B cell (primary cell): ENCODE data around the gene PLCD4. TPM values are rescaled to one million over a fixed set of nuclear protein-coding genes. Genes with fewer than 3 reads are reported as not detected.

Experiments used
- ATAC-seq: fragments of 200-7000 bp; cut with Tn5 transposase; one replicate; pipeline ENCODE4 v1.10.0; 2021; ENCODE audit warnings: low read depth, mild to moderate bottlenecking, moderate number of reproducible peaks, moderate library complexity
- CTCF ChIA-PET: fragments of 350-600 bp; sonication (Branson Sonifier 250); formaldehyde crosslinking; loops from one replicate; lab custom pipeline; 2021; ENCODE audit warnings: antibody characterized with exemption, inconsistent platforms; lab: Charles Lee
- POLR2A ChIA-PET: fragments of 350-600 bp; sonication (Branson Sonifier 250); formaldehyde crosslinking; loops from one replicate; lab custom pipeline; 2021; ENCODE audit warnings: antibody characterized with exemption; lab: Charles Lee
- DNase-seq: peaks from one replicate; pipeline ENCODE4 v3.0.0; 2013
- H2AFZ ChIP-seq: 2 replicates; pipeline ENCODE4 v1.6.1; 2012; ENCODE audit warnings: mild to moderate bottlenecking, low read depth, low read length; ENCODE audit not compliant: insufficient read depth, poor library complexity, severe bottlenecking
- H3K27ac ChIP-seq, 2 donors: 1 replicate in 1 of 2; 2 replicates in 1 of 2; pipeline ENCODE4 v1.5.1; 2012 to 2013; ENCODE audit warnings: low read length in 2 of 2, mild to moderate bottlenecking in 2 of 2, moderate library complexity in 1 of 2
- H3K27me3 ChIP-seq, 4 experiments: fragments of 200-600 bp in 1 of 4; sonication (generic) in 1 of 4; replicated peaks in 1 of 4; 1 replicate in 2 of 4; 2 replicates in 2 of 4; pipeline versions ENCODE4 v1.6.1 to v1.7.0; 2013 to 2016; ENCODE audit warnings: low read length in 3 of 4, mild to moderate bottlenecking in 2 of 4, mixed read lengths in 1 of 4, moderate library complexity in 1 of 4; ENCODE audit not compliant: insufficient read depth in 4 of 4, control insufficient read depth in 3 of 4; ENCODE audit errors: control extremely low read depth in 1 of 4
- H3K36me3 ChIP-seq, 2 experiments: replicated peaks in 1 of 2; 1 replicate in 1 of 2; 2 replicates in 1 of 2; pipeline versions ENCODE4 v1.6.1 to v1.7.1; 2013; ENCODE audit warnings: low read length in 1 of 2; ENCODE audit not compliant: insufficient read depth in 2 of 2, control insufficient read depth in 1 of 2; ENCODE audit errors: control extremely low read depth in 1 of 2, extremely low read depth in 1 of 2
- H3K4me1 ChIP-seq, 2 donors: fragments of 200-600 bp in 1 of 2; sonication (generic) in 1 of 2; 1 replicate in 1 of 2; 2 replicates in 1 of 2; pipeline versions ENCODE4 v1.5.1 to v1.6.1; 2013 to 2017; ENCODE audit warnings: low read length in 2 of 2; ENCODE audit not compliant: control insufficient read depth in 2 of 2, insufficient read depth in 2 of 2
- H3K4me2 ChIP-seq: replicated peaks from 2 replicates; pipeline ENCODE3; 2012; ENCODE audit warnings: mild to moderate bottlenecking, low read depth, low read length; ENCODE audit not compliant: poor library complexity, severe bottlenecking
- H3K4me3 ChIP-seq, 5 experiments: fragments of 200-600 bp in 1 of 5; sonication (generic) in 1 of 5; 1 replicate in 3 of 5; 2 replicates in 2 of 5; pipeline versions ENCODE4 v1.5.1 to v1.7.0; 2011 to 2016; ENCODE audit warnings: low read length in 4 of 5, mild to moderate bottlenecking in 4 of 5, low read depth in 2 of 5, control low read depth in 1 of 5, moderate library complexity in 1 of 5; ENCODE audit not compliant: insufficient read depth in 1 of 5; ENCODE audit errors: control extremely low read depth in 1 of 5, extremely low read depth in 1 of 5
- H3K79me2 ChIP-seq: fragments of 200-600 bp; sonication (generic); one replicate; pipeline ENCODE4 v1.6.0; 2016; ENCODE audit warnings: low read length; ENCODE audit not compliant: control insufficient read depth, insufficient read depth
- H3K9ac ChIP-seq: fragments of 200-600 bp; sonication (generic); 2 replicates; pipeline ENCODE4 v1.6.1; 2017; ENCODE audit warnings: mild to moderate bottlenecking, low read length, moderate library complexity
- H3K9me3 ChIP-seq, 3 donors: one replicate each; pipeline versions ENCODE4 v1.6.1 to v1.7.1; 2013; ENCODE audit warnings: low read length in 2 of 3; ENCODE audit not compliant: control insufficient read depth in 2 of 3, insufficient read depth in 1 of 3; ENCODE audit errors: control extremely low read depth in 1 of 3
- H4K20me1 ChIP-seq: 2 replicates; pipeline ENCODE4 v1.6.0; 2012; ENCODE audit warnings: mild to moderate bottlenecking, low read length; ENCODE audit not compliant: insufficient read depth, control insufficient read depth, poor library complexity, severe bottlenecking
- H3K27ac Mint-ChIP-seq: one replicate; pipeline ENCODE4 v1.8.0; 2021; ENCODE audit warnings: mixed read lengths
- H3K27me3 Mint-ChIP-seq: one replicate; pipeline ENCODE4 v1.8.0; 2021; ENCODE audit warnings: mixed read lengths
- H3K4me1 Mint-ChIP-seq: one replicate; pipeline ENCODE4 v1.8.0; 2021; ENCODE audit warnings: mixed read lengths
- H3K4me3 Mint-ChIP-seq: one replicate; pipeline ENCODE4 v1.8.0; 2021; ENCODE audit warnings: mixed read lengths
- H3K9me3 Mint-ChIP-seq: one replicate; pipeline ENCODE4 v1.8.0; 2022; ENCODE audit warnings: mixed read lengths; ENCODE audit not compliant: insufficient read depth
- EZH2 ChIP-seq: IDR thresholded peaks from 2 replicates; pipeline ENCODE4 v1.6.1; 2012; ENCODE audit warnings: borderline replicate concordance, low read depth, mild to moderate bottlenecking, moderate library complexity, low read length; ENCODE audit not compliant: insufficient read depth, poor library complexity, severe bottlenecking
- WGBS: methylation state at CpG from one replicate; pipeline ENCODE4 v1.1.5; 2013; ENCODE audit warnings: missing lambda C conversion rate; ENCODE audit not compliant: insufficient coverage; 5-methylcytosine and 5-hydroxymethylcytosine counted together
- intact Hi-C: fragments of 100-400 bp; cut with micrococcal nuclease; formaldehyde crosslinking; loops from one replicate; pipeline ENCODE4 v1.10.0; 2022
- polyA plus RNA-seq: library from polyadenylated mRNA; depleted of rRNA; stranded (reverse); fragments of >200 nt; gene quantifications from 2 replicates; pipeline ENCODE4 v1.2.3, GENCODE V29; 2012
- total RNA-seq, 2 donors: library from RNA; stranded (reverse); fragments of 120-200 nt in 1 of 2; gene quantifications; 1 replicate in 1 of 2; 2 replicates in 1 of 2; pipeline versions ENCODE4 v1.2.3 to v1.2.4, GENCODE V29; 2013 to 2022
- TF ChIP-seq, protein P1 (sequence below): fragments of 200-600 bp; IDR thresholded peaks from one replicate; pipeline ENCODE4 v1.8.0; 2022; ENCODE audit warnings: antibody characterized with exemption, mild to moderate bottlenecking

The PLCD4 gene
- total and polyA plus RNA-seq, 2 donors (not counting 1 experiment from before 2014, with no cell fraction given), result 0.25 to 0.62 TPM

DNA sequence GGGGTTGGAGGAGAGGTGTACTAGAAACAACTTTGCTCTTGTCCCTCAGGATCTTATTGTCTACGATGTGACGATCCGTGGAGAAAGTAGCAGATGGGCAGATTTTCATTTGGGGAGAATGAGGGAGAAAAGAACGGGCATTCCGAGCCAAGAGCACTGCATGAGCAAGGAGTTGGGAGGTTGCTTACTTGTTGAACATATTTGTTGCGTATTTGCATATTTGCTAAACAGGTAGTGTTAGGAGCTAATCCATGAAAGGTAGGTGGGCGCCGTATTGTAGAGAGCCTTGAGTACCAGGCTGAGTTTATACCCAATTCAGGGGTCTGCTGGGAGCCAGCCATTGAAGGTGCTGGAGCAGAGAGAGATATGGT lies 52.3 kb downstream of the PLCD4 start:
- Histone ChIP-seq H4K20me1 (peaks cover 7% of the 10 kb centered on the region), H3K9ac (peak overlapping the region; percentile 90), H3K27me3 (no peaks in the 10 kb centered on the region), H3K27ac (peak overlapping the region; percentile 42 to 77), H3K4me1 (peaks cover 12 to 16% of the 10 kb centered on the region in 2 donors), H3K4me2 (peak overlapping the region; percentile 84), H3K4me3 (peak overlapping the region; percentile 65 to 93 (median 81)), H3K36me3 (peaks cover 0 to 58% of the 10 kb centered on the region in 2 experiments), H3K79me2 (peaks cover 48% of the 10 kb centered on the region), H3K9me3 (no peaks in the 10 kb centered on the region), H2AFZ (peak overlapping the region; percentile 98)
- H3K27me3 Mint-ChIP-seq, result no peaks in the 10 kb centered on the region
- ChIA-PET POLR2A (interaction anchor here (0.7 to 2.7 kb wide), 6 partner anchors 12 to 263 kb away, joined by 3 to 19 read pairs (median 4); partner anchors contain the start of genes RNF25, STK36 and TTLL4), CTCF (interaction anchor here (0.5 to 6.3 kb wide), 12 partner anchors 11 to 729 kb away, joined by 3 to 39 read pairs (median 4); partner anchors contain the start of genes RNF25, STK36 and TTLL4)
- DNase-seq (no peak), ATAC-seq (no peak)
- WGBS, result 17% methylated on average over 8 of the region's 8 CpGs
- H3K9me3 Mint-ChIP-seq, result no peaks in the 10 kb centered on the region
- peak overlapping the region; percentile 99 for H3K4me3 Mint-ChIP-seq
- TF ChIP-seq, protein P1, sequence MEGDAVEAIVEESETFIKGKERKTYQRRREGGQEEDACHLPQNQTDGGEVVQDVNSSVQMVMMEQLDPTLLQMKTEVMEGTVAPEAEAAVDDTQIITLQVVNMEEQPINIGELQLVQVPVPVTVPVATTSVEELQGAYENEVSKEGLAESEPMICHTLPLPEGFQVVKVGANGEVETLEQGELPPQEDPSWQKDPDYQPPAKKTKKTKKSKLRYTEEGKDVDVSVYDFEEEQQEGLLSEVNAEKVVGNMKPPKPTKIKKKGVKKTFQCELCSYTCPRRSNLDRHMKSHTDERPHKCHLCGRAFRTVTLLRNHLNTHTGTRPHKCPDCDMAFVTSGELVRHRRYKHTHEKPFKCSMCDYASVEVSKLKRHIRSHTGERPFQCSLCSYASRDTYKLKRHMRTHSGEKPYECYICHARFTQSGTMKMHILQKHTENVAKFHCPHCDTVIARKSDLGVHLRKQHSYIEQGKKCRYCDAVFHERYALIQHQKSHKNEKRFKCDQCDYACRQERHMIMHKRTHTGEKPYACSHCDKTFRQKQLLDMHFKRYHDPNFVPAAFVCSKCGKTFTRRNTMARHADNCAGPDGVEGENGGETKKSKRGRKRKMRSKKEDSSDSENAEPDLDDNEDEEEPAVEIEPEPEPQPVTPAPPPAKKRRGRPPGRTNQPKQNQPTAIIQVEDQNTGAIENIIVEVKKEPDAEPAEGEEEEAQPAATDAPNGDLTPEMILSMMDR, result no peak
- no peak for TF ChIP-seq EZH2
- peak overlapping the region; percentile 95 for H3K27ac Mint-ChIP-seq
- intact Hi-C loops, result loop anchor here (1.0 to 5.0 kb wide), 6 partner anchors 12 to 728 kb away; partner anchors contain the start of genes AAMP, CNOT9, PNKD and RNF25
- H3K4me1 Mint-ChIP-seq, result peaks cover 28% of the 10 kb centered on the region

DNA sequence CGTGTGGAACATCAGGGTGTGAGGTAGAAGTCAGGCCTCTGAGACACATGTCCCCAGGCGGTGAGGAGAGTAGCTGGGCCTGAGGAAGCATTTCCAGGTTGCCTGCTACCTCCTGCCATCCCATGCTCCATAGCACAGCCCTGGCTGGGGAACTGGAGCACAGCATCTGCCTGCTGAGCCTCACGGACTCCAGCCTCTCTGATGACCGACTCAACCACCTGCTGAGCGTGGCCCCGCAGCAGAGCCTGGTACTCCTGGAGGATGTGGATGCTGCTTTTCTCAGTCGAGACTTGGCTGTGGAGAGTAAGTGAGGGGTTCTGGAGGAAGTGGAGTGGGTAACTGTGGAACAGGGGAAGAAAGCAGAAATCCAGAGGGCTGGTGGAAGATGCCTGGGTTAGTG lies 54.7 kb downstream of the PLCD4 start:
- no peak for ATAC-seq
- Mint-ChIP-seq H3K9me3 (no peaks in the 10 kb centered on the region), H3K27ac (no peak overlapping the region)

More for the DNA sequence above, 54.7 kb downstream of the PLCD4 start:
- Histone ChIP-seq H3K36me3 (peaks cover 3 to 55% of the 10 kb centered on the region in 2 experiments), H2AFZ (no peak overlapping the region), H3K4me3 (no peak overlapping the region), H3K9me3 (no peaks in the 10 kb centered on the region), H3K27ac (no peak overlapping the region), H3K79me2 (peaks cover 26% of the 10 kb centered on the region), H3K27me3 (no peaks in the 10 kb centered on the region), H3K9ac (no peak overlapping the region), H3K4me1 (peaks cover 12 to 16% of the 10 kb centered on the region in 2 donors), H4K20me1 (no peaks in the 10 kb centered on the region), H3K4me2 (no peak overlapping the region)
- TF ChIP-seq, protein P1, result no peak
- no peak for TF ChIP-seq EZH2
- Mint-ChIP-seq H3K4me1 (peaks cover 25% of the 10 kb centered on the region), H3K4me3 (no peak overlapping the region), H3K27me3 (no peaks in the 10 kb centered on the region)
- 88% methylated on average over 5 of the region's 7 CpGs for WGBS
- CTCF ChIA-PET, result interaction anchor here (6.3 kb wide), 1 partner anchor 13 kb away, joined by 39 read pairs; no protein-coding TSS in a partner anchor
- intact Hi-C loops, result no loop called here
- POLR2A ChIA-PET, result no interaction called here
- DNase-seq, result no peak
